Colon (tissue), 2 donors: Measurements from ENCODE around the gene SLC6A15.

ENCODE experiments used
- FAIRE-seq: peaks from 2 replicates; lab custom pipeline; 2012; peaks lifted over from hg19 to GRCh38; lab: Jason Lieb, UNC
- donor health status: control.
- donor health status: control.

The SLC6A15 gene

GRCh38 chr12:84874125-84874824 lies 38.3 kb downstream of the SLC6A15 start:
- peak; percentile 33 for FAIRE-seq

GRCh38 chr12:84862186-84862585 lies 50.4 kb downstream of the SLC6A15 start:
- FAIRE-seq, result no peak

GRCh38 chr12:84860718-84861117 lies 51.9 kb downstream of the SLC6A15 start:
- FAIRE-seq, result no peak

GRCh38 chr12:84858796-84859195 lies 53.8 kb downstream of the SLC6A15 start:
- FAIRE-seq, result no peak

GRCh38 chr12:84857525-84858208 lies 54.9 kb downstream of the SLC6A15 start:
- FAIRE-seq, result no peak

- no peak for FAIRE-seq
Observed at GRCh38 chr12:84856156-84856900, 56.3 kb downstream of the SLC6A15 start.

GRCh38 chr12:84843593-84844144 lies 68.9 kb downstream of the SLC6A15 start:
- FAIRE-seq, result no peak

- FAIRE-seq, result peak; percentile 90
Observed at GRCh38 chr12:84842406-84843013, 70.1 kb downstream of the SLC6A15 start.

GRCh38 chr12:84841591-84841990 lies 71.0 kb downstream of the SLC6A15 start:
- FAIRE-seq, result no peak

GRCh38 chr12:84840356-84840755 lies 72.2 kb downstream of the SLC6A15 start:
- FAIRE-seq, result no peak

GRCh38 chr12:84826925-84827324 lies 85.7 kb downstream of the SLC6A15 start:
- no peak for FAIRE-seq

GRCh38 chr12:84825149-84825548 lies 87.5 kb downstream of the SLC6A15 start:
- no peak for FAIRE-seq

GRCh38 chr12:84822525-84822924 lies 90.1 kb downstream of the SLC6A15 start:
- no peak for FAIRE-seq

- no peak for FAIRE-seq
Observed at GRCh38 chr12:84816916-84817695, 95.5 kb downstream of the SLC6A15 start.

- no peak for FAIRE-seq
Observed at GRCh38 chr12:84814664-84815245, 97.8 kb downstream of the SLC6A15 start.

GRCh38 chr12:84813780-84814663 lies 98.6 kb downstream of the SLC6A15 start:
- FAIRE-seq, result no peak

- no peak for FAIRE-seq
Observed at GRCh38 chr12:84811291-84811690, 101.3 kb downstream of the SLC6A15 start.

GRCh38 chr12:84810611-84811010 lies 102.0 kb downstream of the SLC6A15 start:
- no peak for FAIRE-seq
